ENCODE measurements around the gene MORN5.

The MORN5 gene

GRCh38 chr9:122183501-122183900 lies 23.8 kb downstream of the MORN5 start:
- Mint-ChIP-seq H3K27ac (no peak overlapping the region), H3K9me3 (no peaks in the 10 kb centered on the region), H3K36me3 (ENCODE audit: low read depth) (no peaks in the 10 kb centered on the region), H3K4me3 (no peak overlapping the region), H3K27me3 (peaks cover 19% of the 10 kb centered on the region), H3K4me1 (ENCODE audit: low read depth) (no peaks in the 10 kb centered on the region)
- no peak for DNase-seq

- no peak for DNase-seq
- Mint-ChIP-seq H3K27me3 (peaks cover 19% of the 10 kb centered on the region), H3K4me3 (no peak overlapping the region), H3K27ac (no peak overlapping the region), H3K36me3 (ENCODE audit: low read depth) (no peaks in the 10 kb centered on the region), H3K4me1 (ENCODE audit: low read depth) (no peaks in the 10 kb centered on the region), H3K9me3 (no peaks in the 10 kb centered on the region)
These were observed 24.8 kb downstream of the MORN5 start for GRCh38 chr9:122184551-122184950.

GRCh38 chr9:122186301-122186700 lies 26.6 kb downstream of the MORN5 start:
- H3K27ac Mint-ChIP-seq, result no peak overlapping the region
- peaks cover 16% of the 10 kb centered on the region for H3K27me3 Mint-ChIP-seq
- H3K4me1 Mint-ChIP-seq (ENCODE audit: low read depth), result no peaks in the 10 kb centered on the region
- no peak for DNase-seq
- H3K9me3 Mint-ChIP-seq, result no peaks in the 10 kb centered on the region
- no peak overlapping the region for H3K4me3 Mint-ChIP-seq
- no peaks in the 10 kb centered on the region for H3K36me3 Mint-ChIP-seq (ENCODE audit: low read depth)

- no peaks in the 10 kb centered on the region for H3K36me3 Mint-ChIP-seq (ENCODE audit: low read depth)
- no peak overlapping the region for H3K4me3 Mint-ChIP-seq
- peaks cover 14% of the 10 kb centered on the region for H3K27me3 Mint-ChIP-seq
- no peak for DNase-seq
- no peaks in the 10 kb centered on the region for H3K9me3 Mint-ChIP-seq
- H3K4me1 Mint-ChIP-seq (ENCODE audit: low read depth), result no peaks in the 10 kb centered on the region
- H3K27ac Mint-ChIP-seq, result no peak overlapping the region
These were observed 27.2 kb downstream of the MORN5 start for GRCh38 chr9:122186777-122187470.

GRCh38 chr9:122188369-122188768 lies 28.7 kb downstream of the MORN5 start:
- H3K4me3 Mint-ChIP-seq, result no peak overlapping the region
- no peaks in the 10 kb centered on the region for H3K9me3 Mint-ChIP-seq
- peaks cover 3% of the 10 kb centered on the region for H3K27me3 Mint-ChIP-seq
- no peaks in the 10 kb centered on the region for H3K4me1 Mint-ChIP-seq (ENCODE audit: low read depth)
- no peak for DNase-seq
- H3K36me3 Mint-ChIP-seq (ENCODE audit: low read depth), result no peaks in the 10 kb centered on the region
- H3K27ac Mint-ChIP-seq, result no peak overlapping the region

GRCh38 chr9:122190597-122191381 lies 31.1 kb downstream of the MORN5 start:
- H3K36me3 Mint-ChIP-seq (ENCODE audit: low read depth), result no peaks in the 10 kb centered on the region
- H3K27me3 Mint-ChIP-seq, result peaks cover 4% of the 10 kb centered on the region
- no peak for DNase-seq
- no peaks in the 10 kb centered on the region for H3K9me3 Mint-ChIP-seq
- H3K27ac Mint-ChIP-seq, result no peak overlapping the region
- no peak overlapping the region for H3K4me3 Mint-ChIP-seq
- H3K4me1 Mint-ChIP-seq (ENCODE audit: low read depth), result no peaks in the 10 kb centered on the region

- Mint-ChIP-seq H3K4me3 (no peak overlapping the region), H3K36me3 (ENCODE audit: low read depth) (no peaks in the 10 kb centered on the region), H3K27ac (no peak overlapping the region), H3K9me3 (no peaks in the 10 kb centered on the region), H3K4me1 (ENCODE audit: low read depth) (no peaks in the 10 kb centered on the region), H3K27me3 (peaks cover 4% of the 10 kb centered on the region)
- DNase-seq, result no peak
These were observed 31.9 kb downstream of the MORN5 start for GRCh38 chr9:122191584-122191983.

- no peak for DNase-seq
- Mint-ChIP-seq H3K9me3 (no peaks in the 10 kb centered on the region), H3K27ac (no peak overlapping the region), H3K4me1 (ENCODE audit: low read depth) (no peaks in the 10 kb centered on the region), H3K36me3 (ENCODE audit: low read depth) (no peaks in the 10 kb centered on the region), H3K4me3 (no peak overlapping the region), H3K27me3 (peaks cover 7% of the 10 kb centered on the region)
These were observed 32.7 kb downstream of the MORN5 start for GRCh38 chr9:122192261-122192875.

- peaks cover 7% of the 10 kb centered on the region for H3K27me3 Mint-ChIP-seq
- H3K36me3 Mint-ChIP-seq (ENCODE audit: low read depth), result no peaks in the 10 kb centered on the region
- no peak overlapping the region for H3K4me3 Mint-ChIP-seq
- no peaks in the 10 kb centered on the region for H3K9me3 Mint-ChIP-seq
- DNase-seq, result no peak
- no peak overlapping the region for H3K27ac Mint-ChIP-seq
- no peaks in the 10 kb centered on the region for H3K4me1 Mint-ChIP-seq (ENCODE audit: low read depth)
These were observed 33.3 kb downstream of the MORN5 start for GRCh38 chr9:122192914-122193525.

- H3K27me3 Mint-ChIP-seq, result peaks cover 7% of the 10 kb centered on the region
- no peak overlapping the region for H3K4me3 Mint-ChIP-seq
- H3K4me1 Mint-ChIP-seq (ENCODE audit: low read depth), result no peaks in the 10 kb centered on the region
- no peak for DNase-seq
- no peak overlapping the region for H3K27ac Mint-ChIP-seq
- H3K36me3 Mint-ChIP-seq (ENCODE audit: low read depth), result no peaks in the 10 kb centered on the region
- no peaks in the 10 kb centered on the region for H3K9me3 Mint-ChIP-seq
These were observed 33.9 kb downstream of the MORN5 start for GRCh38 chr9:122193651-122194050.

GRCh38 chr9:122195875-122196274 lies 36.2 kb downstream of the MORN5 start:
- H3K36me3 Mint-ChIP-seq (ENCODE audit: low read depth), result no peaks in the 10 kb centered on the region
- H3K4me1 Mint-ChIP-seq (ENCODE audit: low read depth), result no peaks in the 10 kb centered on the region

GRCh38 chr9:122197426-122197825 lies 37.7 kb downstream of the MORN5 start:
- no peak overlapping the region for H3K4me3 Mint-ChIP-seq
- no peaks in the 10 kb centered on the region for H3K9me3 Mint-ChIP-seq
- H3K27ac Mint-ChIP-seq, result no peak overlapping the region
- no peaks in the 10 kb centered on the region for H3K4me1 Mint-ChIP-seq (ENCODE audit: low read depth)
- H3K27me3 Mint-ChIP-seq, result peaks cover 7% of the 10 kb centered on the region
- DNase-seq, result no peak
- no peaks in the 10 kb centered on the region for H3K36me3 Mint-ChIP-seq (ENCODE audit: low read depth)

More at GRCh38 chr9:122195875-122196274, 36.2 kb downstream of the MORN5 start:
- Mint-ChIP-seq H3K4me3 (no peak overlapping the region), H3K27me3 (peaks cover 7% of the 10 kb centered on the region), H3K9me3 (no peaks in the 10 kb centered on the region), H3K27ac (no peak overlapping the region)
- no peak for DNase-seq

GRCh38 chr9:122197882-122198281 lies 38.2 kb downstream of the MORN5 start:
- no peak overlapping the region for H3K27ac Mint-ChIP-seq
- H3K9me3 Mint-ChIP-seq, result no peaks in the 10 kb centered on the region
- no peak for DNase-seq
- no peaks in the 10 kb centered on the region for H3K36me3 Mint-ChIP-seq (ENCODE audit: low read depth)
- peaks cover 7% of the 10 kb centered on the region for H3K27me3 Mint-ChIP-seq
- H3K4me1 Mint-ChIP-seq (ENCODE audit: low read depth), result no peaks in the 10 kb centered on the region
- no peak overlapping the region for H3K4me3 Mint-ChIP-seq

GRCh38 chr9:122200960-122201595 lies 41.4 kb downstream of the MORN5 start:
- H3K27me3 Mint-ChIP-seq, result peaks cover 5% of the 10 kb centered on the region
- H3K36me3 Mint-ChIP-seq (ENCODE audit: low read depth), result no peaks in the 10 kb centered on the region
- no peaks in the 10 kb centered on the region for H3K9me3 Mint-ChIP-seq
- DNase-seq, result no peak
- H3K4me1 Mint-ChIP-seq (ENCODE audit: low read depth), result no peaks in the 10 kb centered on the region
- H3K27ac Mint-ChIP-seq, result no peak overlapping the region
- H3K4me3 Mint-ChIP-seq, result no peak overlapping the region

Measured in activated T-cell treated with anti-CD3 and anti-CD28 coated beads, Interleukin-2, amount 50 U/mL, for 24 hours (primary cell).